T-helper 1 cell treated with Interleukin-12 subunit alpha and Interleukin-12 subunit beta and Interleukin-4 antibody, amounts not matched to agents 30 ng/mL and 1 ng/mL, for 36 hours (primary cell): ENCODE measurements around the gene C9orf50. TPM values are rescaled to one million over a fixed set of nuclear protein-coding genes. Genes with fewer than 3 reads are reported as not detected.

ENCODE experiments used
- intact Hi-C: fragments of 100-400 bp; cut with micrococcal nuclease; formaldehyde crosslinking; loops from one replicate; pipeline ENCODE4 v1.15.1; 2024
- total RNA-seq: library from RNA; stranded (reverse); gene quantifications from 2 replicates; pipeline ENCODE4 v1.2.3, GENCODE V29; 2022

Gene C9orf50
- total RNA-seq, 1 donor from 2014 or later = not detected

GRCh38 chr9:129612815-129613519, 7.9 kb downstream of the C9orf50 start:
- intact Hi-C loops = loop anchor here (5.0 kb wide), 2 partner anchors 201 to 376 kb away; no protein-coding TSS in a partner anchor

GRCh38 chr9:129612123-129612522, 8.8 kb downstream of the C9orf50 start:
- intact Hi-C loops = loop anchor here (5.0 kb wide), 2 partner anchors 200 to 375 kb away; no protein-coding TSS in a partner anchor

DNA sequence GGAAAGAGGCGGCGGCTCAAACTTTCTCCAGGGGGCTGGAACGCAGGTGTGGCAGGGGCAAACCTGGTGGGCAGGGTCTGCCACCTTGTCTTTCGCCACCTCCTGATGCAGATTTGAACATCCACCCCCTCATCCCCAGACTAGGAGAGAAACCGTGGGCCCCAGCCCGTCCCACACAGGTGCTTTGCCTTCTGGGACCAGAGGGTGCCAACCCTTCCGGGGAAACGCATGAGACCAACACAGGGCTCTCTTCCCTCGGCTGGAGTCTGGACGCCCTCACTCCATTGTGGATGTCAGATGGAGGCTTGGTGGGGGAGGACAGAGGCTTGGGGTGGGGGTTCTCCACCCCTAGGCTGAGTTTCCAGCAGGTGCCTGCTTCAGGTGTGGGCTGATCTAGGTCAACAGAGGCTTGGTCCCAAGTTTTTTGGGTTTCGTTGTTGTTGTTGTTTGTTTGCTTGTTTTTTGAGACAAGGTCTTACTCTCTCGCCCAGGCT, 9.5 kb downstream of the C9orf50 start:
- intact Hi-C loops = loop anchor here (1.0 to 5.0 kb wide), 9 partner anchors 13 to 480 kb away; no protein-coding TSS in a partner anchor

DNA sequence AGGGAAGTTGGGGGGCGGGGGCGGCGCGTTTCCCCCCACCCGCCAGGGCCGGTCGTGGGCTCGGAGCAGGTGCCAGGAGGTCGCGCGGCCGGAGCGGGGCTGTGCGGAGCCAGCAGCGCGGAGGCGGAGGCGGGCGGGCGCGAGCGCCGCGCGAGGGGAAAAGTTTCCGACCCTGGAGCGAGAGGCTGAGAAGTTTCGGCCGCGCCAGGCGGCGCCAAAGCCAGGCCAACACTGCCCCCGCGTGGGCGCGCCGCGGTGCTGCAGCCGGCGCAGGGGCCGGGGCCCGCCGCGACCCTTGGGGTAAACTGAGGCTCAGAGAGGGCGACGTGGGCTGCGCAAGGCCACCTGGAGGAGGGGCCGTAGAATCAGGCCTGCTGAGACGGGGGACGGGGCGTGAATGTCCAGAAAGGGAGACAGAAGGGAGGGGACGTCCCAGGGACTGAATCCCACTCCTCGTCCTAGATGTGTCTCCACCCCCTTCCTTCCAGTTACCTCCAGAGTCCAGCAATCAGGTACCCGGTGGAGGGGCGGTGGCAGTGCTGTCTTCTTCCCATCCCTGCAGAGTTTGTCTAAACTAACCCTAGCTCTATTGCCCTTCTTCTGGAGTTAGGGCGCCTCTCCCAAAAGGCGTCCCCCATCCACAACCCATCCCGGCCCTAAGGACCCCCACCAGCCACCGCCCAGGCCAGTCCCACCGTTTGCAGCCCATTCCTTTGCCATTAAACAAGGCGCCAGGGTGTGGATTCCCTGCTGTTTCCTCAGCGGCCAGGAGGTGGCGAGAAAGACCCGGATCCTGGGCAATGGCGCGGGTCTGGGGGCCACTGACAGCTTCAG, 10.2 kb downstream of the C9orf50 start:
- intact Hi-C loops = loop anchor here (1.0 to 5.0 kb wide), 11 partner anchors 14 to 479 kb away; no protein-coding TSS in a partner anchor

GRCh38 chr9:129610213-129610472, 10.8 kb downstream of the C9orf50 start:
- intact Hi-C loops = loop anchor here (1.0 to 5.0 kb wide), 7 partner anchors 113 to 471 kb away; no protein-coding TSS in a partner anchor

- intact Hi-C loops = loop anchor here (1.0 to 5.0 kb wide), 7 partner anchors 113 to 470 kb away; no protein-coding TSS in a partner anchor
Observed at GRCh38 chr9:129609486-129610212, 11.3 kb downstream of the C9orf50 start.

- intact Hi-C loops = no loop called here
Observed at GRCh38 chr9:129608561-129609481, 12.1 kb downstream of the C9orf50 start.

DNA sequence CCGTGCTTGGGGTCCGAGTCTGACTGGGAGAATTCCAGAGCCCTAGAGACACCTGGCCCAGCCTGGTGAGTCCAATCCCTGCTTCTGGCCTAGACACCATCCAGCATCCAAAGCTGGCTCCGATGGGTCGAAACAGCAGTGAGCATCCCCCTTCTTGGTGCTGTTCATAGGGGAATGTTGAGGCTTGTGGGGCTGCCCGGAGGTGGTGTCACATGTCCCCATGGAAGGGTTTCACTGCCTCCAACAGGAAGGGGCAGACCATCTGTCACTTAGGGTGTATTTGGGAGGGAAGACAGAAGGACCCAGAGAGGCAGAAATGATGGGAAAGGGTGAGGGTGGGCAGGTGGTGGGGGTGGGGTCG, 13.9 kb downstream of the C9orf50 start:
- intact Hi-C loops = no loop called here

DNA sequence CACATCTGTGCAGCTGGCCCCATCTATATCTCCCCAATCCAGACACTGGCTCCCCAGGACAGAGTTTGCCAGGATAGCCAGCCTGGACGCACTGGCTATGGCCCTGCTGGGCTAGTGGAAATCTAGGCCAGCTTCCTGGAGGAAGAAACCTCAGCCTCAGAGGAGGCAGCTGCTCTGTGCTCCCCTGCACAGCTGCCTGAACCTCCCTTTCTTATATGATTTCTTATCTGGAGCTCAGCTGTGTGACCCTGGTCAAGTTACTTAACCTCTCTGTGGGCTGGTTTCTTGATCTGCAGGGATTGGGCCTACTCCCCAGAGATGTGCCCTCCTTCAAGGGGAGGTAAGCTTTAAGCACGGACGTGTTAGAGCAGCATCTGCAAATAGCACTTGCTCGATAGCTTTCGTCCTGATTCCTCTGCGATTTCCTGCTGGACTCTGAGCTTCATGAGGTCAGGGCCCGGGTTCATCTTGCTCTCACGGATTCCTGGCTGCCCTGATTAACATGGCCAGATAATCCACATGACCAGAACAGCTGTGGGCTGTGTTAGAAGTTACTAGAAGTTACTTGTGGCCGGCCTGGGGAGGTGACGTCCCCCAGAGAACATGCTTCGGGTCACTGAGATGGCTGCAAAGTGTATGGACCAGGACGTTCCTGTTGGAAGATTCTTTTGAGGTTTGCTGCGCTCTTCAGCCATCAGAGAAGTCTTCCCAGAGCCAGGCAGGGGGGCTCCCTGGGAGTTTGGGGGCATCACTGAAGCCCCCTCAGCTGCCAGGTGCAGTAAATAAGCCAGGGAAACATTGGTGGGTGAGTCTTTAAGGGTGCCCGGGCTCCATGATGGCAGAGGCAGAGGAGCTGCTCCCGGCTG, 14.5 kb downstream of the C9orf50 start:
- intact Hi-C loops = no loop called here

DNA sequence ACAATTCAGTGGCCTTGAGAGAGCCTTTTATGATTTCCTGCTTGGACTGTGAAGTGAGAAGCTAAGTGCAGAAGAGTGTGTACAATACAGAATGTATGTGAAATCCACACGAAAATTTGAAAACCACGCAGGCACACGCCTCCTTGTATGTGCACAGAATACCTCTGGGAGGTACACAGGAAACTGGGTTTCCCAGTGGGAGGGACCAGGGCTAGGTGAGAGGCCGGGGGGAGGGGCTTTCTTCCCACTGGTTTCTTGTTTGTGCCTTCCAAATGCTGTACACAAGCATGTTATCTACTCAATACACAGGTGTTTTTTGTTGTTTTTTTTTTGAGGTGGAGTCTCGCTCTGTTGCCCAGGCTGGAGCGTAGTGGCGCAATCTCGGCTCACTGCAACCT, 16.1 kb downstream of the C9orf50 start:
- intact Hi-C loops = no loop called here

DNA sequence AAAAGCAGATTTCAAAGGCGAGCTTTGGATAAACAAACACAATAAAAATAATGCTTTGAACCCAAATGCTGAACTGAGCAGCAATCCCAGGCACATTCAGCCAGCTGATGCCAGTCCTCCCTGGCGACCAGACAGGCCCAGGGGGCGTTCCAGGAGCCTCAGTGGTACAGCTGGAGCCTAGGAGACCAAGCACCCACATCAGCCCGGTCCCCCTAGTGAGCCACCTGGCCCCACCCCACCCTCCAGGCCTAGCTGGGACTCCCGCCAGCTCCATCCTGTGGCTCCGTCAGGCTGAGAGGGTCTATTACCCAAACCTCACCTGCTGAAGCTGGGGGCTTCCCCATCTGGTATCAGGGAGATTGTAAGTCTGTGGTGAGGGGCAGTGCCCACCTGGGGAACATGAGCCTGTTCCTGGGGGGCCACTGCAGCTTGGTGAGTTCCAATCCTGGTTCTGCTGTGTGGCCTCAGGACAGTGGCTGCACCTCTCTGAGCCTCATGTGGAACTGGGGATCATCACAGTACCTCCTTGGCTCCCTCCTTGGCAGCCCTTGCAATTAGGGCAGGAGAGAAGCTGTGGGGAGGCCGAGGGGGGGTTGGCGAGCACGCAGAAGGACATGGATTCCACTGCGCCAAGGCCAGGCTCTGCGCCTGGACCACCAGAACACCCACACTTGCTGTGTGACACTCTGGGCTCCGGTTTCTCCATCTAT, 16.7 kb downstream of the C9orf50 start:
- intact Hi-C loops = no loop called here

DNA sequence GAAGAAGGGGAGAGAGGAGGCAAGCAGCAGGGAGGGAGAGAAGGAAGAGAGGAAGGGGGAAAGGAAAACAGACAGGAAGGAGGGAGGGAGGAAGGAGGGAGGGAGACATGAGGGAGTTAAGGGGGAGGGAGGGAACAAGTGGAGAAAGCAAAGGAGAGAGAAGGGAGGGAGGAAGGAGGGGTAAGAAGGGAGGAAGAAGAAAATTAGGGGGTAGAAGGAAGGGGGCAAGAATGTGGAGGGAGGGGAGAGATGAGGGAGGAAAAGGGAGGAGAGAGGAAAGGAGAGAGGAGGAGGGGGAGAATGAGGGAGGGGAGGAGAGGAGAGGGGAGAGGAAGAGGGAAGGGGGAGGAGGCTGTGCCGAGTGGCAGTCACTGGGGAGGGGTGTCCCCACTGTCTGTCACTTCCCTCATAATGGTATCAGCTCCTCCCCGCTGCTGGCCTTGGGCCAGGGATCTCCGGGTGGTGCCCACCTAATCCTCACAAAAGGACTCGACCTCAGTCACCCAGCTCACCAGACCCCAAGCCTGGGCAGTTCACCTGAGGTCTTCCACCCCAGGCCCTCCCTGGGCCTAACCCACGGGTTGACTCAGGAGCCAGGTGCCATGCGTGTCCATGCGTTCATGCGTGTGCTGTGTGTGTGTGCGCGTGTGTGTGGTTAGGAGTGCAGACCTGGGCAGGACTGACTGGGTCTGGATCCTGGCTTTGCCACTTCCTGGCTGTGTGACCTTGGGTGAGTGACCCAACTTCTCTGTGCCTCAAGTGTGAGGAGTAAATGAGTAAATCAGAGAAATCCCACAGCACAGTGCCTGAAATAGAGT, 18.1 kb downstream of the C9orf50 start:
- intact Hi-C loops = no loop called here

DNA sequence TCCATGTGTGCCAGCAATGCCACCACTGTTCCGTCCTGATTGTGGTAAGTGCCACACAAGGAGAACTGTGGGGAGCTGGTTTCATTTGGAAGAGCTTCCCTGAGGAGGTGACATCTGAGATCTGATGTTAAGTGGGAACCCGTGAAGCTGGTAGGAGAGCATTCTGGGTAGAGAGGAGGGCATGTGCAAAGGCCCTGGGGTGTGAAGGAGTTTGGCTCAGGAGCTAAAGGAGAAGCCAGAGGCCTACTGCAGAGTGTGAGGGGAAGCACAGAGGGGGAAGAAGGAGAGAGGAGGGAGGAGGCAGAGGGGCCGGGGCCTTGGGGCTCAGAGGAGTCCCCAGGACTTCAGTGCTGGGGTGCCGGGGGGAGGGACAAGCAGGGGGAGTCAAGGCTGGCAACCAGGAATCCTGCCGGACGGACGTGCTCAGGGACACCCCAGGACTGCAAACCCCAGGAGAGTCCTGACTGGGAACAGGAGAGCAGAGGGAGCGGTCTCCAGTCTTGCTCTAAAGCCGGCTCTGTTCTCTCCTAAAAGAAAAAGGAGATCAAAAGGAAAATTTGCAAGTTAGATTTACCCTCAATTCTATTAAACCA, 19.7 kb downstream of the C9orf50 start:
- intact Hi-C loops = no loop called here

DNA sequence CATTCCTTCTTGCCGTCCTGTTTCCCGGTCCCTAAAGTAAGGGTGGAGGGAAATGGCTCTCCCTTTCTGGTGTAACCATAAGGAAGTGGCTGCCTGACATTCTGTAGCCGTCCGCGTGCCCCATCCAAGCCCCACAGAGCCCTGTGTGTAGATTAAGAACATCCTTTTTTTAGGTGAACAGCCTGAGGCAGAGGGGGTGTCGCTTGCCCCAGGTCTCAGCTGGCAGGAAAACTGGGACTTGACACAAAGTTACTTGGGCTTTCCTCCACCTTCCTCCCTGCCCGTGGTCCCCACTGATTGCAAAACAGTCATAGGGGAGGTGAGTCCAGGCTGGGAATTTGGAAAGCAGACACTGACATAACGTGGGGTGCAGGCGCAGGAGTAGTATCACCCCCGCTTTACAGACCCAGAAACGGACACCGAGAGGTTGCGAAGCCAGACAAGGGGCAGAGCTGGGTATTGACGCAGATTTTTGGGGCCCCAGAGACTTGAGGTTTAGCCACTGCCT, 22.8 kb downstream of the C9orf50 start:
- intact Hi-C loops = no loop called here

DNA sequence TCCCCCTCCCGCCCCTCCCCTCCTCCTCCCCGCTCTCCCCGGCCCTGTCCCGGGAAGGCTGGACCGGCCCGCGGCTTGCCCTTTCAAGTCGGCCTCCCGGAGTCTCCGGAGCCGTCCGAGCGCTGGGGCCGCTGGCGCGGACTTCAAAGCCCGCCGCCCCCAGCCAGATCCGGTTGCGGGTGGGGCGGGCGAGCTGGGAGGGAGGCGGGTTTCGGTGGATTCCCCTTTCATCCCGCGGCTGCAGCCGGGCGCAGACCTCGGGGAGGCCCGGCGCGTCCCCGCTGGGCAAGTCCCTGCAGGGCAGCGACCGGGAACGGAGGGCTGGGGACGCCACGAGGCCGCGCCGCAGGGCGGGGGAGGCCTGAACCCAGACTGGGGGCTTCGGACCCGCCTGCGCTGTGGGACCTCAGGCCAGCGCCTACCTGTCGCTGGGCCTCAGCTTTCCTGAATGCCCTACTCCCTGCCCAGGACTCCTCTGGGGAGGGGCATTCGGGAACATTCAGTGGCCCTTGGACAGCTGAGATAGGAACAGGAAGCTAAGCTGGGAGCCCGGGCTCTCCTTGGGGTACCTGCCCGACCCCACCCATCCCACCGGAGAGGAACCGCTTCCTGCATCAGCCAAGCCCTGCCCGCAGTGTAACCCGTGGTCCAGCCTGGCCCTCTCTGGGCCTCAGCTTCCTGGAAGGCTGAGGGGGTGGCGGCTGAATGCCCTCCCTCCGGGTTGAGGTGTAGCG, 23.4 kb downstream of the C9orf50 start:
- intact Hi-C loops = no loop called here

GRCh38 chr9:129596541-129597331, 24.2 kb downstream of the C9orf50 start:
- intact Hi-C loops = no loop called here
